ENCODE data around the gene ZNF587B.
"Not testable (repeated sequence)": the region's sequence is repeated elsewhere in the genome, so short reads cannot be mapped to it uniquely, and the experiment has no call there.

GRCh38 chr19:57810410-57811295, 19.4 kb upstream of the ZNF587B start:
- not testable (repeated sequence) for TF ChIP-seq POLR2A (IDR thresholded peaks at IDR 0.05); CTCF (IDR thresholded peaks at IDR 0.05 in 8 of 11, conservative IDR thresholded peaks at IDR 0.05 in 3 of 11); POLR2AphosphoS5 (IDR thresholded peaks at IDR 0.05)
